ENCODE measurements around the gene RAB13. TPM values are rescaled to one million over a fixed set of nuclear protein-coding genes. Genes with fewer than 3 reads are reported as not detected.

RAB13 gene
- total RNA-seq, 1 donor from 2014 or later = 46.3 TPM

DNA sequence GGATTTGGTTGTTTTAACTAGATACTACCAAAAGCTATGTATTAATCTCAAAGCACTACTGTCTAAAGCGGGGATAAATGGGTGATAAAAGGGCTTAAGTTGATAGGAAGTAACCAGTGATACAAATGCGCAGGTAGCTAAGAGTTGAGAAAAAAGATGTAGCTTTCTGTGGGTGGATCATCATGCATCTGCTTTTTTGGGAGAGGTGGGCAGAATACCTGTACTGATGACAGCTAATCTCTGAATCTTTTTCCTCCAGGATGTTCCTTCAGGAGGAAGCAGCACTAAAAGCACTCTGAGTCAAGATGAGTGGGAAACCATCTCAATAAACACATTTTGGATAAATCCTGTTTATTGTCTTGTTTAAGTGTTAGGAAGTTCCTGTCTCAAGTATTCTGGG lies 5.7 kb upstream of the RAB13 start:
- H3K4me3 ChIP-seq (ENCODE audit: low read depth, low read length) = peak overlapping the region; percentile 74
- H3K36me3 ChIP-seq (ENCODE audit: control insufficient read depth, insufficient read depth, low read length) = peaks cover 2% of the 10 kb centered on the region
- TF ChIP-seq, protein P1, sequence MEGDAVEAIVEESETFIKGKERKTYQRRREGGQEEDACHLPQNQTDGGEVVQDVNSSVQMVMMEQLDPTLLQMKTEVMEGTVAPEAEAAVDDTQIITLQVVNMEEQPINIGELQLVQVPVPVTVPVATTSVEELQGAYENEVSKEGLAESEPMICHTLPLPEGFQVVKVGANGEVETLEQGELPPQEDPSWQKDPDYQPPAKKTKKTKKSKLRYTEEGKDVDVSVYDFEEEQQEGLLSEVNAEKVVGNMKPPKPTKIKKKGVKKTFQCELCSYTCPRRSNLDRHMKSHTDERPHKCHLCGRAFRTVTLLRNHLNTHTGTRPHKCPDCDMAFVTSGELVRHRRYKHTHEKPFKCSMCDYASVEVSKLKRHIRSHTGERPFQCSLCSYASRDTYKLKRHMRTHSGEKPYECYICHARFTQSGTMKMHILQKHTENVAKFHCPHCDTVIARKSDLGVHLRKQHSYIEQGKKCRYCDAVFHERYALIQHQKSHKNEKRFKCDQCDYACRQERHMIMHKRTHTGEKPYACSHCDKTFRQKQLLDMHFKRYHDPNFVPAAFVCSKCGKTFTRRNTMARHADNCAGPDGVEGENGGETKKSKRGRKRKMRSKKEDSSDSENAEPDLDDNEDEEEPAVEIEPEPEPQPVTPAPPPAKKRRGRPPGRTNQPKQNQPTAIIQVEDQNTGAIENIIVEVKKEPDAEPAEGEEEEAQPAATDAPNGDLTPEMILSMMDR (IDR thresholded peaks at IDR 0.05; ENCODE audit: insufficient read depth, low read length, poor library complexity, severe bottlenecking) = no peak
- no peaks in the 10 kb centered on the region for H3K27me3 ChIP-seq (ENCODE audit: control insufficient read depth, insufficient read depth, low read length)
- DNase-seq (ENCODE audit: low read depth) = no peak

GRCh38 chr1:153991151-153991630 lies 5.1 kb upstream of the RAB13 start:
- TF ChIP-seq, protein P1 (IDR thresholded peaks at IDR 0.05; ENCODE audit: insufficient read depth, low read length, poor library complexity, severe bottlenecking) = no peak
- peak overlapping the region; percentile 74 for H3K4me3 ChIP-seq (ENCODE audit: low read depth, low read length)
- no peak for DNase-seq (ENCODE audit: low read depth)
- H3K27me3 ChIP-seq (ENCODE audit: control insufficient read depth, insufficient read depth, low read length) = no peaks in the 10 kb centered on the region
- H3K36me3 ChIP-seq (ENCODE audit: control insufficient read depth, insufficient read depth, low read length) = peaks cover 2% of the 10 kb centered on the region

DNA sequence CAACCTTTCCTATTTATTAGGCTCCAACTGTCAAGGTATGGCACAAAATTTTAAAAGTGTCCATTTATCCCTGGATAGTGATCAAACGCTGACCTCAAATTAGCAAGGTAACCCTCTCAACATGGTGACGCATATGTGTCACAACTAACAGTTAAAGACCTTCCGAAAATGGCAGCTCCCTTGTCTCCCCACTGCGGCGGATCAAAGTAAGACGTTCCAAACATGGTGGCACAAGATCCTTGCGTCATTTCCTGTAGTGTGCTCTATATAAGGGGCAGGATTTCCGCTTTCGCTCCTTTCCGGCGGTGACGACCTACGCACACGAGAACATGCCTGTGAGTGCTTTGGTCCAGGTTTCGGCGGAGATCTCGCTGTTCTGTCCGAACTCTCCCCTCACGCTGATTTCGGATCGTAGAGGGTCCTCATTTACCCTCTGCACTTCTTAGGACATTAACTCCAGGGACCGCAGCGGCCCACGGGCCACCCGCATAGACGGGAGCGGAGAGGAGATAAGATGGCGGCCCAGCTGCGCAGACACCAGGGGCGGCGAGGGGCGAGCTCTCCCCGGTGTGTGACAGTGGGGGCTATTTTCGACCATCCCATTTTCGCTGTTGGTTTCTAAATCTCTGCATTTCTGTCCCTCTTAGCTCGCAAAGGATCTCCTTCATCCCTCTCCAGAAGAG lies 4.5 kb upstream of the RAB13 start, which contains the start of gene RPS27:
RPS27 (plus strand) TSS at position 295 of the 683 bp plus-strand sequence; CDS start at position 330, 35 bp downstream.
- Histone ChIP-seq H3K27me3 (ENCODE audit: control insufficient read depth, insufficient read depth, low read length) (no peaks in the 10 kb centered on the region), H3K4me3 (ENCODE audit: low read depth, low read length) (peak within 1 kb of the TSS; percentile 74), H3K36me3 (ENCODE audit: control insufficient read depth, insufficient read depth, low read length) (peaks cover 2% of the 10 kb centered on the region)
- peak; percentile 95 for DNase-seq (ENCODE audit: low read depth)
- TF ChIP-seq, protein P1 (IDR thresholded peaks at IDR 0.05; ENCODE audit: insufficient read depth, low read length, poor library complexity, severe bottlenecking) = no peak

DNA sequence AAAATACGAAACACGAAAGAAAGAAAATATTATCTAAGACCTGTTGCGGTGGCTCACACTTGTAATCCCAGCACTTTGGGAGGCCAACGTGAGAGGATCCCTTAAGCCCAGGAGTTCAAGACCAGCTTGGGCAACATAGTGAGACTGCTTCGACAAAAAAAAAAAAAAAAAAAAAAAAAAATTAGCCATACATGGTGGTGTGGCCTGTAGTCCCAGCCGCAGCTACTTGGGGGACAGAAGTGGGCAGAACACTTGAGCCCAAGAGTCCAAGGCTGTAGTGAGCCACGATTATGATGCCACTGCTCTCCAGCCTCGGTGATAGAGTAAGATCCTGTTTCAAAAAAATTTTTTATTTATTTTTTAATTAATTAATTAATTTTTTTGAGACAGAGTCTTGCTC lies 1.5 kb upstream of the RAB13 start:
- no peak overlapping the region for H3K4me3 ChIP-seq (ENCODE audit: low read depth, low read length)
- no peaks in the 10 kb centered on the region for H3K36me3 ChIP-seq (ENCODE audit: control insufficient read depth, insufficient read depth, low read length)
- TF ChIP-seq, protein P1 (IDR thresholded peaks at IDR 0.05; ENCODE audit: insufficient read depth, low read length, poor library complexity, severe bottlenecking) = no peak
- no peaks in the 10 kb centered on the region for H3K27me3 ChIP-seq (ENCODE audit: control insufficient read depth, insufficient read depth, low read length)
- DNase-seq (ENCODE audit: low read depth) = no peak

GRCh38 chr1:153985341-153985912 lies 712 bp downstream of the RAB13 start:
- Histone ChIP-seq H3K36me3 (ENCODE audit: control insufficient read depth, insufficient read depth, low read length) (peaks cover 2% of the 10 kb centered on the region), H3K27me3 (ENCODE audit: control insufficient read depth, insufficient read depth, low read length) (no peaks in the 10 kb centered on the region), H3K4me3 (ENCODE audit: low read depth, low read length) (peak overlapping the region; percentile 52)
- no peak for DNase-seq (ENCODE audit: low read depth)
- TF ChIP-seq, protein P1 (IDR thresholded peaks at IDR 0.05; ENCODE audit: insufficient read depth, low read length, poor library complexity, severe bottlenecking) = no peak
